GM19023 (cell line): ENCODE measurements around the gene WDR35.
A peak's percentile ranks its signal among the peaks of the same experiment; 100 is the strongest.

Source experiments
- ATAC-seq: cut with Tn5 transposase; IDR thresholded peaks from one replicate; pipeline ENCODE4 v1.9.1; 2021; ENCODE audit warnings: mild to moderate bottlenecking, moderate library complexity; ENCODE audit not compliant: unreplicated experiment

Gene WDR35

GRCh38 chr2:19989667-19990415 is at the start of gene WDR35:
WDR35 (minus strand) TSS chr2:19990105; CDS start chr2:19990015, 90 bp downstream.
- peak; percentile 95 for ATAC-seq

GRCh38 chr2:20037660-20038059 is 47.8 kb upstream of the WDR35 start:
- ATAC-seq = no peak

GRCh38 chr2:20035955-20036666 is 46.2 kb upstream of the WDR35 start:
- ATAC-seq = no peak

GRCh38 chr2:20034821-20035220 is 44.9 kb upstream of the WDR35 start:
- no peak for ATAC-seq

GRCh38 chr2:20034218-20034617 is 44.3 kb upstream of the WDR35 start:
- no peak for ATAC-seq

GRCh38 chr2:20033322-20033721 is 43.4 kb upstream of the WDR35 start:
- no peak for ATAC-seq

- no peak for ATAC-seq
Measured at GRCh38 chr2:20030224-20030623, 40.3 kb upstream of the WDR35 start.

- ATAC-seq = no peak
Measured at GRCh38 chr2:20027705-20028434, 38.0 kb upstream of the WDR35 start.

GRCh38 chr2:20027260-20027677 is 37.4 kb upstream of the WDR35 start:
- ATAC-seq = no peak

- ATAC-seq = no peak
Measured at GRCh38 chr2:20025065-20025786, 35.3 kb upstream of the WDR35 start.

GRCh38 chr2:20023688-20024087 is 33.8 kb upstream of the WDR35 start:
- ATAC-seq = no peak

- ATAC-seq = no peak
Measured at GRCh38 chr2:20021405-20022009, 31.6 kb upstream of the WDR35 start.

GRCh38 chr2:20019747-20020146 is 29.8 kb upstream of the WDR35 start:
- ATAC-seq = no peak

- ATAC-seq = no peak
Measured at GRCh38 chr2:20018601-20019152, 28.8 kb upstream of the WDR35 start.

GRCh38 chr2:20016346-20016745 is 26.4 kb upstream of the WDR35 start:
- ATAC-seq = no peak

- no peak for ATAC-seq
Measured at GRCh38 chr2:20015482-20016083, 25.7 kb upstream of the WDR35 start.

- ATAC-seq = no peak
Measured at GRCh38 chr2:20013126-20013849, 23.4 kb upstream of the WDR35 start.

- ATAC-seq = no peak
Measured at GRCh38 chr2:20012282-20013125, 22.6 kb upstream of the WDR35 start, which contains the start of gene MATN3. MATN3 (minus strand) TSS chr2:20012668; CDS start chr2:20012631, 37 bp downstream.

GRCh38 chr2:20012032-20012281 is 22.1 kb upstream of the WDR35 start:
- ATAC-seq = no peak
